DMS114 treated with DMSO at 0.1 percent for 48 hours (cell line): Measurements from ENCODE around the gene HSDL2.
"Not testable (repeated sequence)": the region's sequence is repeated elsewhere in the genome, so short reads cannot be mapped to it uniquely, and the experiment has no call there.

Experiments used
- DNase-seq: peaks from one replicate; lab custom pipeline; 2025; ENCODE audit not compliant: unreplicated experiment; lab: John Stamatoyannopoulos, UW

HSDL2 gene

DNA sequence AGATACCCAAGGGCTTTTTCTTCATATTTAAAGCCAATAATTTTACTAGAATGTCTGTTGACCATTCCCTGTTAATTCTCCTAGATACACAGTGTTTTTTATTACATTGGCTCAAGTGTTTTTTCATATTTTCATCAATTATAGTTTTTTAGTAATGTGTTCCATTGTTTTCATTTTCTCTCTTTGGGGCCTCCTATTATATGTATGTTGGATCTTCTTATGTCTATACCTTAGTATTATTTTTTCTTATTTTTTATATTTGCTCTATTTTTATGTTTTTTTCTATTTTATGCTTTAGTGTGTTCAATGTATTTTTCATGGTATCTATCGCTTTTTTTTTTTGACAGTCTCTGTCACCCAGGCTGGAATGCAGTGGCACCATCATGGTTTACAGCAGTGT, 114.2 kb downstream of the HSDL2 start:
- no peak for DNase-seq

GRCh38 chr9:112495614-112496013, 115.7 kb downstream of the HSDL2 start:
- no peak for DNase-seq

GRCh38 chr9:112496074-112496722, 116.3 kb downstream of the HSDL2 start:
- DNase-seq = no peak

GRCh38 chr9:112500842-112501241, 120.9 kb downstream of the HSDL2 start:
- no peak for DNase-seq

GRCh38 chr9:112501287-112501686, 121.4 kb downstream of the HSDL2 start:
- no peak for DNase-seq

DNA sequence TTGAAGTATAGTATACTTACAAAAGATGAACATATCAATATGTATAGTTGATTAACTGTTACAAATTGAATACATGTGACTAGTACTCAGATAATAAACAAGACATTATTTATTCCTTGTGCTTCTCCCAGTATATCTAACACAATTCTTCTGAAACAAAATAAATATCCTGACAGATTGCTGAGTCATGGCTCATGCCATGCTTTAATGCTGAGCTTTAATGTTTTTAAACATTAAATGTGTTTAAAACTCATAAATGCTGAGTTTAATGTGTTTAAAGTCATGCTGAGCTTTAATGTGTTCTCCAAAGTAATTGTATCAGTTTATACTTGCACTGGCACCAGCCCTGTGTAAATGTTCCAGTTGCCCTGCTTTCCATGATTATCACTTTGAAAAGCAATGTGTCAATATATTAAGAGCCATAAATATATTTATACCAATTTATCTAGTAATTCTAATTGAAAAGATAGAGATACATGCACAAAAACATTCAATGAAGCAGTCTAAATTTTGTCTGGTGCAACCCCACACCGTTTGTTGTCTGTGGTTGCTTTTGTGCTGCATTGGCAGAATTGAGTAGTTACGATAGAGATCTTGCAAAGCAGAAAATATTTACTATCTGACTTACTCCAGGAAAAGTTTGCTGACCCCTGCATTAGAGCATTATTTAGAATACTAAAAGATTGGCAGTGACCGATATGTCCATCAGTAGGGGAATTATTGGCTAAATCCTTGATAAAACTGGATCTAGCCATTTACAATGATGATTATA, 122.5 kb downstream of the HSDL2 start:
- no peak for DNase-seq

- no peak for DNase-seq
Measured at GRCh38 chr9:112503170-112503569, 123.3 kb downstream of the HSDL2 start.

GRCh38 chr9:112505086-112505485, 125.2 kb downstream of the HSDL2 start:
- DNase-seq = no peak

- no peak for DNase-seq
Measured at GRCh38 chr9:112505607-112506006, 125.7 kb downstream of the HSDL2 start.

GRCh38 chr9:112506571-112506970, 126.7 kb downstream of the HSDL2 start:
- no peak for DNase-seq

- no peak for DNase-seq
Measured at GRCh38 chr9:112507001-112507680, 127.2 kb downstream of the HSDL2 start.

DNA sequence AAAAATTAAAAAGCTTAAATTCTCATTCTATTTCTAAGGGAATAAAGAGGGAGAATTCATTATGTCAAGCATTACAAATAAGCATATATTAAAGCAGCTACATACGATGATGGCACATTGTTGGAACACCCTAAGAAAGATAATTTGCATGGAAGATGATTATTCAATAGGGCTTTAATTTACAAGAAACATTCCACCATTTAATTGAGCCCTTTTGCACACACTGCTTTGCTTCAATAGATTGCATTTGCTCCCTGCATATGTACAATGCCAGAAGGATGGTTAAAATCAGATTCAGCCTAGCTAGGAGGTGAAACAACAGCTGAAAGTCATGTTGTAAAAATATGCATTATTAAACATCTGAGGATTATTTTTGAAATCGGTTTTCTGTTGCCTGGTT, 128.5 kb downstream of the HSDL2 start:
- DNase-seq = no peak

DNA sequence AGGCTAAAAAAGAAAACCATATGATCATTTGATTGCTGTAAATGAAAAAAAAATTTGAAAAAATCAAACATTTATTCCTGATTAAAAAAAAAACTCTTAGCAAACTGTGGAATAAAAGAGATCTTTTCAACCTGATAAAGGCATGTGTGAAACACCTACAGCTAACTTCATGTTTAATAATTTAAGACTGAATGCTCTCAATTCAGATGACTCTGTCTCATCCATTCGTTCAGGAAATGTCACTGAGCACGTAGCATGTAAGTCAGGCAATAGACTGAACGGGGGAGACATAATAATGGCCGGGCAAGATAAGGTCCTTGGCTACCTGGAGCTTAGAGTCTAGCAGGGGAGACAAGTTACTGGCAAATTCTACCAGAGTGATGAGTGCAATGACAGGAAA, 132.5 kb downstream of the HSDL2 start:
- not testable (repeated sequence) for DNase-seq

DNA sequence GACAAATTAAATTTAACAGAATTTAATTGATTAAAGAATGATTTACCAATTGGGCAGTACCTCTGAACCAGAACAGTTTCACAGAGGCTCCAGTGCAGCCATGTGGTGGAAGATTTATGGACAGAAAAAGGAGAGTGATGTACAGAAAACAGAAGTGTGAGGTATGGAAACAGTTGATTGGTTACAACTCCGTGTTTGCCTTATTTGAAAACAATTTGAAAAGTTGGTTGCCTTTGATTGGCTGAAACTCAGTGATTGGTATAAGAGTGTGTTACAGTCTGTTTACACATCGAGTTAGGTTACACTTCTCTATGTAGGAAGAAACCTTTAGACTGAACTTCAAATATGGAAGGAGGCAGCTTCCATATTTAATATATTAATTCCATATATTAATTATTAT, 136.9 kb downstream of the HSDL2 start:
- no peak for DNase-seq

- DNase-seq = no peak
Measured at GRCh38 chr9:112520069-112520468, 140.2 kb downstream of the HSDL2 start.

GRCh38 chr9:112520656-112521055, 140.7 kb downstream of the HSDL2 start:
- no peak for DNase-seq
